Activated effector memory CD4-positive, alpha-beta T cell treated with Interleukin-2 at 50 U/mL for 16 hours (primary cell): ENCODE data around the gene MYO5B.
"Not testable (repeated sequence)": the region's sequence is repeated elsewhere in the genome, so short reads cannot be mapped to it uniquely, and the experiment has no call there.

Experiments
- DNase-seq: peaks from one replicate; pipeline ENCODE4 v3.0.0-alpha.2; 2020

MYO5B gene

GRCh38 chr18:50194631-50195532 lies at the start of gene MYO5B:
MYO5B (minus strand) TSS chr18:50195147; CDS start chr18:50194793, 354 bp downstream.
- peak; percentile 14 for DNase-seq

GRCh38 chr18:50241768-50242167 lies 46.8 kb upstream of the MYO5B start:
- not testable (repeated sequence) for DNase-seq

GRCh38 chr18:50240080-50240563 lies 45.2 kb upstream of the MYO5B start:
- no peak for DNase-seq

GRCh38 chr18:50232419-50232818 lies 37.5 kb upstream of the MYO5B start:
- DNase-seq: no peak

- no peak for DNase-seq
Observed at GRCh38 chr18:50231621-50232020, 36.7 kb upstream of the MYO5B start.

GRCh38 chr18:50220249-50220648 lies 25.3 kb upstream of the MYO5B start:
- not testable (repeated sequence) for DNase-seq

- no peak for DNase-seq
Observed at GRCh38 chr18:50218432-50219197, 23.7 kb upstream of the MYO5B start.

GRCh38 chr18:50209311-50209710 lies 14.4 kb upstream of the MYO5B start:
- no peak for DNase-seq

- DNase-seq: no peak
Observed at GRCh38 chr18:50207722-50208121, 12.8 kb upstream of the MYO5B start.

- DNase-seq: no peak
Observed at GRCh38 chr18:50203801-50204604, 9.1 kb upstream of the MYO5B start.

- DNase-seq: no peak
Observed at GRCh38 chr18:50201476-50202018, 6.6 kb upstream of the MYO5B start.

GRCh38 chr18:50199921-50200320 lies 5.0 kb upstream of the MYO5B start:
- DNase-seq: no peak

- no peak for DNase-seq
Observed at GRCh38 chr18:50199346-50199855, 4.5 kb upstream of the MYO5B start.

GRCh38 chr18:50196261-50196660 lies 1.3 kb upstream of the MYO5B start:
- DNase-seq: no peak

- no peak for DNase-seq
Observed at GRCh38 chr18:50195689-50196088, 742 bp upstream of the MYO5B start.

- no peak for DNase-seq
Observed at GRCh38 chr18:50193796-50194630, 934 bp downstream of the MYO5B start.

- DNase-seq: no peak
Observed at GRCh38 chr18:50192995-50193795, 1.8 kb downstream of the MYO5B start.

GRCh38 chr18:50190926-50191325 lies 4.0 kb downstream of the MYO5B start:
- DNase-seq: no peak

GRCh38 chr18:50190236-50190635 lies 4.7 kb downstream of the MYO5B start:
- no peak for DNase-seq

- DNase-seq: no peak
Observed at GRCh38 chr18:50189160-50189559, 5.8 kb downstream of the MYO5B start.

GRCh38 chr18:50188652-50189051 lies 6.3 kb downstream of the MYO5B start:
- DNase-seq: no peak
